Measurements from ENCODE around the gene CA5A.

Gene CA5A

DNA sequence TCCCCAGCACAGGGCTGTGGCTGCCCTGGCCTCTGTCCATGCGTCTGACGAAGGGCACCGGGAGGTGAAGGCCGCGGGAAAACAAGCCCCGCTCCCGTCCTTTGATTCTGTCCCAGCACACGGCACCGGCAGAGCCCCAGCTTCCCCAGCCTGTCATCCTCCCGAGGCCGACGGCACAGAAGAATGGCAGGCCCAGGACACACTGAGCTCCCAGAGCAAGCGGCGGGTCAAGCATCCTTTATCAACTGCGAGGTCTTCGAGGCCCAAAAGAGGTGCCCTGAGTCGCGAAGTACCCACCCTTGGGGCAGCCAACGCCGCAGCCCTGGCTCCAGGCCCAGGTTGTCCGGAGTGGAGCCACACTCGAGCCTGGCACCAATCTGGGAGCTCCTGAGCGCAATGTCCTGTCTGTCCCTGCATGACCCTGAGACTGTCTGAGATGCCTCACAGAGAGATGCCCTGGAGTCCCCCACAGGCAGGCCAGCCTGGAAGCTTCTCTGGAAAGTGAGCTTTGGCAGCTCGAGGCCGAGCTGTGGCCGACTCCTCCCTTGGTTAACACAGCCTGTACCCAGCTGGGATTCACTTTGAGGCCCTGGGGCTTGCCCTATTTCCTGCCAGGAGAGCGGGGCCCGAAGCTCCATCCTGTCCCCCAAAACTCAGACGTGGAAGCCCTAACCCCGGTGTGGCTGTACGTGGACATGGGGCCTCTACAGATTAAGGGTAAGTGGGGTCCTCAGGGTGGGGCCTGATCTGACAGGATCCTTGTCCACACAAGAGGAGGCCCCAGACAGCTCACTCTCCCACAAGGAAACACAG lies 90.3 kb downstream of the CA5A start:
- Histone ChIP-seq H3K27me3 (no peaks in the 10 kb centered on the region), H3K9me3 (no peaks in the 10 kb centered on the region), H3K27ac (no peak overlapping the region), H3K4me1 (ENCODE audit: control insufficient read depth in 1 of 2, insufficient read depth in 1 of 2, low read depth in 1 of 2, low read length in 1 of 2) (peaks cover 6 to 9% of the 10 kb centered on the region in 2 experiments), H3K36me3 (peaks cover 4% of the 10 kb centered on the region), H3K4me3 (ENCODE audit: low read depth in 1 of 2, low read length in 1 of 2) (no peak overlapping the region)
- TF ChIP-seq, protein P1, sequence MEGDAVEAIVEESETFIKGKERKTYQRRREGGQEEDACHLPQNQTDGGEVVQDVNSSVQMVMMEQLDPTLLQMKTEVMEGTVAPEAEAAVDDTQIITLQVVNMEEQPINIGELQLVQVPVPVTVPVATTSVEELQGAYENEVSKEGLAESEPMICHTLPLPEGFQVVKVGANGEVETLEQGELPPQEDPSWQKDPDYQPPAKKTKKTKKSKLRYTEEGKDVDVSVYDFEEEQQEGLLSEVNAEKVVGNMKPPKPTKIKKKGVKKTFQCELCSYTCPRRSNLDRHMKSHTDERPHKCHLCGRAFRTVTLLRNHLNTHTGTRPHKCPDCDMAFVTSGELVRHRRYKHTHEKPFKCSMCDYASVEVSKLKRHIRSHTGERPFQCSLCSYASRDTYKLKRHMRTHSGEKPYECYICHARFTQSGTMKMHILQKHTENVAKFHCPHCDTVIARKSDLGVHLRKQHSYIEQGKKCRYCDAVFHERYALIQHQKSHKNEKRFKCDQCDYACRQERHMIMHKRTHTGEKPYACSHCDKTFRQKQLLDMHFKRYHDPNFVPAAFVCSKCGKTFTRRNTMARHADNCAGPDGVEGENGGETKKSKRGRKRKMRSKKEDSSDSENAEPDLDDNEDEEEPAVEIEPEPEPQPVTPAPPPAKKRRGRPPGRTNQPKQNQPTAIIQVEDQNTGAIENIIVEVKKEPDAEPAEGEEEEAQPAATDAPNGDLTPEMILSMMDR (IDR thresholded peaks at IDR 0.05) = no peak

DNA sequence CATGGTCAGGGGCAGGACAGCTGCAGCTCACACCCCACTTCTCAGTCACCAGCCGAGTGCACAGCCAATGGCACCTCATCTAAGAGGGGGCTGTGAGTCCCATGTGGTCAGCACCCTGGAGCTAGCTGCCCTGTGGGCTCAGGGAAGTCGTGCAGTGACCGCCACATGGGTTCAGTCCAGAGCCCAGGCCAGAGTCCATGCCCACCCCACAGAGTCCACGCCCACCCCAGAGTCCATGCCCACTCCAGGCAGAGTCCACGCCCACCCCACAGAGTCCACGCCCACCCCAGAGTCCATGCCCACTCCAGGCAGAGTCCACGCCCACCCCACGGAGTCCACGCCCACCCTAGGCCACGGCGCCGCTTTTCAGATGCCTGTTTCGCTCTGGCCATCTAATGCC lies 91.1 kb downstream of the CA5A start:
- H3K4me3 ChIP-seq (ENCODE audit: low read depth in 1 of 2, low read length in 1 of 2) = no peak overlapping the region
- H3K36me3 ChIP-seq = peaks cover 8% of the 10 kb centered on the region
- TF ChIP-seq, protein P1 (IDR thresholded peaks at IDR 0.05) = no peak
- H3K27ac ChIP-seq = no peak overlapping the region
- no peaks in the 10 kb centered on the region for H3K27me3 ChIP-seq
- H3K4me1 ChIP-seq (ENCODE audit: control insufficient read depth in 1 of 2, insufficient read depth in 1 of 2, low read depth in 1 of 2, low read length in 1 of 2) = peaks cover 3 to 5% of the 10 kb centered on the region in 2 experiments
- no peaks in the 10 kb centered on the region for H3K9me3 ChIP-seq

DNA sequence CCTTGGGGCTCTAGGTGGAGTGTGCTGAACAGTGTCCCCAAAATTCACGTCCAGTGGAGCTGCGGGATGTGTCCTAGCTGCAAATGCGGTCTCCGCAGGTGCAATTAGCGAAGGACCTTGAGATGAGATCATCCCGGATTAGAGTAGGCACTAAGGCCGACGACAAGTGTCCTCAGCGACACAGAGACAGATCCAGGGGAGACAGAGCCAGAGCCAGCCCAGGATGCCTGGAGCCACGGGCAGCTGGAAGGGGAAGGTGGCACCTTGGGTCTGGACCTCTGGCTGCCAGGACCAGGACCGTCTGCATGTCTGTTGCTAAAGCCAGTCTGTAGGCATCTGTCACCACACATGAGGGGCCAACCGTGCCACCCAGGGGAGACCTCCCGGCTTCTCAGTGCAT lies 91.5 kb downstream of the CA5A start:
- H3K36me3 ChIP-seq = peaks cover 9% of the 10 kb centered on the region
- no peak overlapping the region for H3K27ac ChIP-seq
- H3K27me3 ChIP-seq = no peaks in the 10 kb centered on the region
- no peaks in the 10 kb centered on the region for H3K9me3 ChIP-seq
- TF ChIP-seq, protein P1 (IDR thresholded peaks at IDR 0.05) = no peak
- H3K4me3 ChIP-seq (ENCODE audit: low read depth in 1 of 2, low read length in 1 of 2) = no peak overlapping the region
- H3K4me1 ChIP-seq (ENCODE audit: control insufficient read depth in 1 of 2, insufficient read depth in 1 of 2, low read depth in 1 of 2, low read length in 1 of 2) = peaks cover 0 to under 1% of the 10 kb centered on the region in 2 experiments

DNA sequence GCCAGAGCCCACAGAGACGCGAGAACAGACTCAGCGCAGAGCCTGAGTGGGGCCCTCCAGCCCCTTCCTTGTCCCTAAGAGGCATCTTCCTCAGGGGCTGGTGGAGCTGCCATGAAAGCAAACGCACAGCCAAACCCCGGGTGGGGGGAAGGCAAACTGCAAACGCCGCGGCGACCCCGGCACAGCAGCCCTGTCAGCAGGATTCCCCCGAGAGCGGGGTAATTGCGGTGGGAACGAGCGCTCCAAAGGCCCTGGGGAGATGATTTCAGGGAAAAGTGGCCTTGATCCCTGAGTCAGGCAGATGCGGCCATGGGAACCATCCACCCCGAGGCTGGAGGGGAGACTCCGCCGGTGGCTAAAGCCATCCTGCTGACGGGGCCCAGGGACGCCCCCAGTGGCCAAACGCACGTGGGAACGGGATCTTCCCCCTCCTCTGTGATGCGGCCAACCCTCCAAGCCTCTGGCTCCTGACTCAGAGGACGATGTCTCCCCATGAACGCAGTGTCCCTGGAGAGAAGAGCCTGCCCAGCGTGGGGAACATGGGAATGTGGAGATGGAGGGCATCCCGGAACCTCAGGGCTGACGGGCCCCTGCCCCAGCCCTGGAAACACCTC lies 92.1 kb downstream of the CA5A start:
- peaks cover 14% of the 10 kb centered on the region for H3K36me3 ChIP-seq

DNA sequence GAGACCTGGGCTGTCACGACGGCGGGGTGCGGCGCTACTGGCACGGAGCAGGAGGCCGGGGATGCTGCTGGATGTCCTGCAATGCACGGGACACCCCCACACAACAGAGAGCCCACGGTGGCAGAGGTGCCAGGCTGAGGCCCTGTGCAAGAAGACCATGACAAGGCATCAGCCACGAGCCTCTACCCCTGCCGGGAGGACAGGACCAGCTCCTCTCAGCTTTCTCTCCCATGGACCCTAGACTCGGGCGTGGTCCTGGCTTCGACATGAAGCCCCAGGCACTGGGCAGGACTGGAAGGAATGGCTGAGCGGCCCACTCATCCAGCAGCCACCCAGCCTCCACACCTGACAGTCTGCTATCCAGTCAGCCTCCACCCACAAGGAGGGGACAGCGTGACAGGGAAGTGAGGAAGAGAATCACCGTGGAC lies 92.6 kb downstream of the CA5A start:
- peaks cover 20% of the 10 kb centered on the region for H3K36me3 ChIP-seq

More for the DNA sequence above, 92.1 kb downstream of the CA5A start:
- Histone ChIP-seq H3K4me3 (ENCODE audit: low read depth in 1 of 2, low read length in 1 of 2) (no peak overlapping the region), H3K9me3 (no peaks in the 10 kb centered on the region), H3K27me3 (no peaks in the 10 kb centered on the region), H3K27ac (no peak overlapping the region), H3K4me1 (ENCODE audit: control insufficient read depth in 1 of 2, insufficient read depth in 1 of 2, low read depth in 1 of 2, low read length in 1 of 2) (no peaks in the 10 kb centered on the region)
- TF ChIP-seq, protein P1 (IDR thresholded peaks at IDR 0.05) = no peak

More for the DNA sequence above, 92.6 kb downstream of the CA5A start:
- Histone ChIP-seq H3K4me3 (ENCODE audit: low read depth in 1 of 2, low read length in 1 of 2) (no peak overlapping the region), H3K27ac (no peak overlapping the region), H3K9me3 (no peaks in the 10 kb centered on the region), H3K27me3 (no peaks in the 10 kb centered on the region), H3K4me1 (ENCODE audit: control insufficient read depth in 1 of 2, insufficient read depth in 1 of 2, low read depth in 1 of 2, low read length in 1 of 2) (no peaks in the 10 kb centered on the region)
- TF ChIP-seq, protein P1 (IDR thresholded peaks at IDR 0.05) = no peak
